Measurements from ENCODE around the gene CCDC187. TPM values are rescaled to one million over a fixed set of nuclear protein-coding genes. Genes with fewer than 3 reads are reported as not detected.

CCDC187 gene
- total and polyA plus RNA-seq, 2 of the 13 experiments (the other 11 are each of a cell fraction or from before 2014, with no cell fraction given): 0.03 to 0.13 TPM

GRCh38 chr9:136274786-136275654 is 28.9 kb downstream of the CCDC187 start:
- FAIRE-seq: no peak
- in situ Hi-C loops (cut with HindIII; ENCODE audit: extremely low pct_ligation_motif_present, low pct_unique_long_range_greater_than_20kb): loop anchor here (25.0 kb wide), 1 partner anchor 288 kb away; no protein-coding TSS in a partner anchor

DNA sequence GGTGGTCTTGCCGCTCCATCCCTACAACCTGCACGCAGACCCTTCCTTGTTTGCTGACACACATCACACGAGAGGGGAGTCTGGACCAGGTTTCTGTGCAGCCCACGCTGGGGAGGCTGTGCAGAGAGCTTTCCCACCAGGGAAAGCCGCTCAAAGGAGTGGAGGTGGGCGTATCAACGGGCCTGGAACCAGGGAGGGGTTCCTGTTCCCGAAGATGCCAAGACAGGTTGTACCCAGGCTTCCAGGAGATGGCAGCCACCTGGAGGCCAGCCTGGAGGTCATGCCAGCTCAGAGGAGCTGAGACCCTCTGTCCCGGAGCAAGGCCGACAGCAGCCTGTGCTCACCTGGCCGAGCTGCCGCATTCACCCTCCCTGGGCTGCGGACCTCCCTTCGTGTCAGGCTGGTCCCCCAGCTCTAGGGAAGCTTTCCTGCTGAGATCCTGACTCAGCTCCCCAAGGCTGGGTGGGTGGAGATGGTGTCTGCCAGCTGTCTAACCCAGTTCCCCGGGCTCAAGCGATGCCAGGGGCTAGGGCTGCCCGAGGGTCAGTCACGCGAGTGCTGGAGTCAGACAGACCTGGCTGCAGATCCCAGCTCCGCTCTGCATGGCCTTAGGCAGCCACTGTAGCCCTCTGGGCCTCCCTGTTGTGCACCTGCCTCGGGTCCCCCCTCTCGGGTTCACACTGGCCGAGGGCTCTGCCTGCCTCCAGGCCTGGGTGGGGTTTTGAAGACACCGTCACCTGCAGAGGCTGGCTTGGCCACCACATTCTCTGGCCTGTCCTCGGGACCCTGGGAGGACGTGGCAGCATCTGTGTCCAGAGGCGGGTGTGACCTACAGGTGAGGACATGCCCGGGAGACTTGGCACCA is 29.7 kb downstream of the CCDC187 start:
- 35% methylated on average over 13 of the region's 28 CpGs for WGBS (ENCODE audit: low lambda C conversion rate)
- H3K9me3 ChIP-seq (ENCODE audit: low read length): no peaks in the 10 kb centered on the region
- no peak overlapping the region for H3K4me2 ChIP-seq (ENCODE audit: low read depth, low read length)
- 0 out of 2 replicates have a peak, but pooled peaks cover 2% of the 10 kb centered on the region for H4K20me1 ChIP-seq (ENCODE audit: insufficient read depth, low read length)
- H3K4me3 ChIP-seq (replicated peaks in 1 of 3; ENCODE audit: insufficient read depth in 1 of 3, low read depth in 2 of 3, low read length in 3 of 3): no peak overlapping the region
- CTCF ChIA-PET (ENCODE audit: low intra/inter-chr PET ratio, low total read pairs): no interaction called here
- FAIRE-seq: no peak
- no peak overlapping the region for H3K9ac ChIP-seq (ENCODE audit: insufficient read depth, low read depth, low read length)
- intact Hi-C loops (cut with micrococcal nuclease; ENCODE audit: unreplicated experiment): no loop called here
- peaks cover 12 to 65% of the 10 kb centered on the region in 2 experiments; a peak in 4 of 5 replicates for H3K27me3 ChIP-seq (ENCODE audit: control insufficient read depth in 1 of 2, insufficient read depth in 2 of 2, low read length in 2 of 2)
- POLR2A ChIA-PET: no interaction called here
- DNase-seq (ENCODE audit: low spot score): no peak
- H3K27ac ChIP-seq (ENCODE audit: extremely low read length, insufficient read depth, low read length): no peak overlapping the region
- H3K4me1 ChIP-seq (ENCODE audit: insufficient read depth, low read length): 0 out of 2 replicates have a peak, but pooled peaks cover under 1% of the 10 kb centered on the region
- TF ChIP-seq, protein P1, sequence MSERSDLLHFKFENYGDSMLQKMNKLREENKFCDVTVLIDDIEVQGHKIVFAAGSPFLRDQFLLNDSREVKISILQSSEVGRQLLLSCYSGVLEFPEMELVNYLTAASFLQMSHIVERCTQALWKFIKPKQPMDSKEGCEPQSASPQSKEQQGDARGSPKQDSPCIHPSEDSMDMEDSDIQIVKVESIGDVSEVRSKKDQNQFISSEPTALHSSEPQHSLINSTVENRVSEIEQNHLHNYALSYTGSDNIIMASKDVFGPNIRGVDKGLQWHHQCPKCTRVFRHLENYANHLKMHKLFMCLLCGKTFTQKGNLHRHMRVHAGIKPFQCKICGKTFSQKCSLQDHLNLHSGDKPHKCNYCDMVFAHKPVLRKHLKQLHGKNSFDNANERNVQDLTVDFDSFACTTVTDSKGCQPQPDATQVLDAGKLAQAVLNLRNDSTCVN (CRISPR knock-in tag; IDR thresholded peaks at IDR 0.05; ENCODE audit: borderline replicate concordance): no peak
- TF ChIP-seq, protein P2, sequence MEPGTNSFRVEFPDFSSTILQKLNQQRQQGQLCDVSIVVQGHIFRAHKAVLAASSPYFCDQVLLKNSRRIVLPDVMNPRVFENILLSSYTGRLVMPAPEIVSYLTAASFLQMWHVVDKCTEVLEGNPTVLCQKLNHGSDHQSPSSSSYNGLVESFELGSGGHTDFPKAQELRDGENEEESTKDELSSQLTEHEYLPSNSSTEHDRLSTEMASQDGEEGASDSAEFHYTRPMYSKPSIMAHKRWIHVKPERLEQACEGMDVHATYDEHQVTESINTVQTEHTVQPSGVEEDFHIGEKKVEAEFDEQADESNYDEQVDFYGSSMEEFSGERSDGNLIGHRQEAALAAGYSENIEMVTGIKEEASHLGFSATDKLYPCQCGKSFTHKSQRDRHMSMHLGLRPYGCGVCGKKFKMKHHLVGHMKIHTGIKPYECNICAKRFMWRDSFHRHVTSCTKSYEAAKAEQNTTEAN (CRISPR knock-in tag; conservative IDR thresholded peaks at IDR 0.05): no peak
- TF ChIP-seq ZKSCAN5 (CRISPR knock-in tag; IDR thresholded peaks at IDR 0.05) (no peak), GLI4 (CRISPR knock-in tag; IDR thresholded peaks at IDR 0.05; ENCODE audit: borderline replicate concordance) (no peak), ZKSCAN8 (CRISPR knock-in tag; IDR thresholded peaks at IDR 0.05; ENCODE audit: borderline replicate concordance) (no peak), ZNF629 (CRISPR knock-in tag; conservative IDR thresholded peaks at IDR 0.05) (no peak)
- no peaks in the 10 kb centered on the region for H3K36me3 ChIP-seq (replicated peaks in 1 of 2; ENCODE audit: control insufficient read depth in 1 of 2, insufficient read depth in 2 of 2, low read length in 2 of 2)
- no TSS peak for BruUV-seq (replicated peaks)
- H3K79me2 ChIP-seq (ENCODE audit: insufficient read depth, low read length): no peaks in the 10 kb centered on the region
- in situ Hi-C loops (cut with HindIII; ENCODE audit: extremely low pct_ligation_motif_present, low pct_unique_long_range_greater_than_20kb): loop anchor here (25.0 kb wide), 1 partner anchor 287 kb away; no protein-coding TSS in a partner anchor
- ATAC-seq: no peak
- no peak overlapping the region for H2AFZ ChIP-seq (ENCODE audit: low read length)

More at GRCh38 chr9:136274786-136275654, 28.9 kb downstream of the CCDC187 start:
- no peak overlapping the region for H3K4me2 ChIP-seq (ENCODE audit: low read depth, low read length)
- BruUV-seq (replicated peaks): no TSS peak
- no peaks in the 10 kb centered on the region for H3K79me2 ChIP-seq (ENCODE audit: insufficient read depth, low read length)
- DNase-seq (ENCODE audit: low spot score) (no peak), ATAC-seq (no peak)
- peaks cover 12 to 67% of the 10 kb centered on the region in 2 experiments; a peak in 4 of 5 replicates for H3K27me3 ChIP-seq (ENCODE audit: control insufficient read depth in 1 of 2, insufficient read depth in 2 of 2, low read length in 2 of 2)
- WGBS (ENCODE audit: low lambda C conversion rate): 22% methylated on average over 18 of the region's 28 CpGs
- CTCF ChIA-PET (ENCODE audit: low intra/inter-chr PET ratio, low total read pairs): no interaction called here
- no peaks in the 10 kb centered on the region for H3K36me3 ChIP-seq (replicated peaks in 1 of 2; ENCODE audit: control insufficient read depth in 1 of 2, insufficient read depth in 2 of 2, low read length in 2 of 2)
- TF ChIP-seq EZH2 (conservative IDR thresholded peaks at IDR 0.05; ENCODE audit: low read depth, low read length) (0 out of 2 replicates have a peak, but pooled peaks have one; percentile 36), ZFP82 (CRISPR knock-in tag; IDR thresholded peaks at IDR 0.05; ENCODE audit: borderline replicate concordance) (no peak)
- POLR2A ChIA-PET: interaction anchor here (0.6 kb wide), 1 partner anchor 27 kb away, joined by 5 read pairs; no protein-coding TSS in a partner anchor
- 0 out of 2 replicates have a peak, but pooled peaks cover 2% of the 10 kb centered on the region for H4K20me1 ChIP-seq (ENCODE audit: insufficient read depth, low read length)
- no peak overlapping the region for H3K4me3 ChIP-seq (replicated peaks in 1 of 3; ENCODE audit: insufficient read depth in 1 of 3, low read depth in 2 of 3, low read length in 3 of 3)
- H3K9me3 ChIP-seq (ENCODE audit: low read length): no peaks in the 10 kb centered on the region
- no peak overlapping the region for H3K27ac ChIP-seq (ENCODE audit: extremely low read length, insufficient read depth, low read length)
- no peak overlapping the region for H3K9ac ChIP-seq (ENCODE audit: insufficient read depth, low read depth, low read length)
- H3K4me1 ChIP-seq (ENCODE audit: insufficient read depth, low read length): no peaks in the 10 kb centered on the region
- intact Hi-C loops (cut with micrococcal nuclease; ENCODE audit: unreplicated experiment): no loop called here
- no peak overlapping the region for H2AFZ ChIP-seq (ENCODE audit: low read length)
